SIG-M5 (cell line): Measurements from ENCODE around the gene SKIL.

Experiments used
- DNase-seq: peaks from one replicate; lab custom pipeline; 2025; lab: John Stamatoyannopoulos, UW

The SKIL gene

DNA sequence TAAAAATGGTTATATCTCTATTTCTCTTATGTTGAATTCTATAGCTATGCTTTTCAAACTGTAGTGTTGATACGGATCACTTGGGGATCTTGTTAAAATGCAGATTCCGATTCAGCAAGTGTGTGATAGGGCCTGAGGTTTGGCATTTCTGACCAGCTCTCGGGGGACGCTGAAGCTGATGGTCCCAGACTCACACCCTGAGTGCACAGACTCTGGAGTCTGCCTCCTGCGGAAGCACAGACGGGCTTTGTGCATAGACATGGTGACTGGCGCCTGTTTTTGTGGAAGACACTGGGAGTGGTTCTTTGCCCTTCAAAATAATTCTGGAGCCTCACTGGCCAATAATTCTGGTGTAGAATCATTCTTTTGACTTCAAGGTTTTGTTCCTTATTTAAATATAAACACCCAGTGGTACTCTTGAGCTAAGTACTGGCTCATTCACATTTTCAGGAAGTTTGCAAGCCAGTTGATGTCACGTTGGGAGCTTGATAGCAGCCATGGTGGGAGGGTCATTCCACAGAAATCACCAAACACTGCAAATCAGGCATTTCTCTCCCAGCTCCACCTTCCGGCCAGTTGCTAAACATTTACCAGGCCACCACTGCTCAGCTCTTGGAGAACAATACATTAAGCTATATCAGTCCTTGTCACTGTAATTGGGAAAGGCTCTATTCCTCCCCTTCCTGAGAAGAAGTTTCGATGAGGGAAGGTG, 80.3 kb downstream of the SKIL start:
- no peak for DNase-seq

GRCh38 chr3:170438836-170439235, 81.3 kb downstream of the SKIL start:
- no peak for DNase-seq

DNA sequence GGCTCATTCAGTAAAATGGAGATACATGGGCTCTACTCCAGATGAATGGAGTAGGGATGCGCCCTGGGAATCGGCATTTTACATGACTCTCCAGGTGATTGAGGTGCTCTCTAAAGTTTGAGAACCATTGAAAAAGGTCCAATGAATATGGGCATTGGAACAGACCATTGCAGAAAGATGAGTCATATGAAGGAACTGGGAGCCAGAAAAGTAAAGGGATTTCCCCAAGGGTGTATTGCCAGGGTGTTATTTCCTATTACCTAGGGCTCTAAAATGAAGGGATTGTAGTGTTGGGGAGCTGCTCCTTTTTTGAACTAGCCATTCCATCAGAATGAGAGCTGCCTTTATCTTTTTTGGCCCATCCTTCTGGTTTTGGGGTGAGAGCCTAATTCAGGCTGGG, 82.8 kb downstream of the SKIL start:
- DNase-seq = no peak

DNA sequence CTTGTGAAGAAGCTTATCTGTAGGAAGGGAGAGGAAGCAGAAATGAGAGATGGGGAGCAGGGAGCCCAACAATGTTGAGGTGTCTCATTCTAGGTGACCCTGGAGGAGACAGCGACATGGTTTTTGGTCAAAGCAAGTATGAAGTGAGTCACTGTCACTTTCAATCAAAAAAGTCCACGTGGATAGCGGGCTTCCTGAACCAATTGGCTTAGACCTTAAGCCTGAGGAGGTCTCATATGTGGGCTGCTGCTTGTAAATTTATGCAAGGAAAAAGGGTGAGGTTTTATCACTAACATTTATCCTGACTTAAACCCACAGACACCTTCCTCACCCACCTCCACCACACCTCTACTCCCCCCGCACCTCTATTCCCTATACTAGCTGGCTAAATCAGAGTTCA, 83.9 kb downstream of the SKIL start:
- no peak for DNase-seq

DNA sequence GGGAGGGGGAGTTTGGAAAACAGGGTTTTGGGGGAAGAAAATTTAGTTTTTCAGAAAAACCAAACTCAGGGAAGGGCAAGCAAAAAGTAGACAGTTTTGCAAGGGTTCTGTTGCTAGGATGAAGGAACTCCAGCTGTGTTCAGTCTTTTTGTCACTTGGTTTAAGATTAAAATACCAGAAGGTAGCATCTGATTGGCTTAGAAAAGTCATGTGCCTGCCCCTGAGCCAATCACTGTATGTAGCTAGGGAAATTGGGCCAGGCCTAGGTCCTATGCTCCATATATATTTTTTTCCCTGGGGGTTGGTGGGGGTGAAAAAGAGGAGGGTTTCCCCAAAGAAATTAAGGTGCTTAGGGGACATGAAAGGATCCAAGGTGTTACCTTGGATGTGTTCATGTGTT, 85.4 kb downstream of the SKIL start:
- no peak for DNase-seq

DNA sequence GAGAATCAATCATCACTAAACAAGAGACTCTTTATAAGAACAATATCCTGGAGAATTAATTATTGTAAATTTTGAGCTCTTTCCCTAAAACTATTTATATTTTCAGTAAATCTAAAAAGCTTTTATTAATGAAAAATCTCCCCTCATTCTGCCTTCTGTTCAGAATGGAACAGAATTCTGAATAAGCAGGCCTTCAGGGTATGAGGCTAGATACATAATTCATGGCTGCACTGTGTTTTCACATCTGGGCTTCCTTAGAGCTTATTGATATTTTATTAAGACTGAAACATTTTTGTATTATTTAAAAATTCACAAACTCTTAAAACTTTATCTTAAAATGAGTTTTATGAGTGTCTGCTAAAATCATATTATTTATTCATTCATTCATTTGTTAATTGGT, 85.9 kb downstream of the SKIL start:
- DNase-seq = no peak
